Measurements from ENCODE around the gene BICRA. TPM values are rescaled to one million over a fixed set of nuclear protein-coding genes. Genes with fewer than 3 reads are reported as not detected.

The BICRA gene
- total RNA-seq, 1 experiment from 2014 or later: 34.3 TPM

DNA sequence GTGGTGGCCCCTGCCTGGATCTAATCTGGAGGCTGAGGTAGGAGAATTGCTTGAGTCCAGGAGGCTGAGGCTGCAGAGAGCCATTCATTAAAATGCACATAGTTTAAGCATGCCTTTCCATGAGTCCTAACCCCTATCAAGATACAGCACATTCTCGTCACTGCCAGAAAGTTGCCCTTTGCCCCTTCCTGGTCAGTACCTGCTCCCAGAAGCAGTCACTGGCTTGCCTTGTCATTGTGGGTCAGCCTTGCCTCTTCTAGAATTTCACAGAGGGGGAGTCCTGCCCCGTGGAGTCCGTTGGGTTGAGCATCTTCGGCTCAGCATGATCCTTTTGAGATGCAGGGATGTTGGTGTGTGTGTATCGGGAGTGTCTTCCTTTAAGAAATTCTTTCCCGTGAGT is 10.8 kb downstream of the BICRA start:
- BruUV-seq (replicated peaks): no TSS peak
- Mint-ChIP-seq H3K4me1 (ENCODE audit: low read depth, unreplicated experiment) (peaks cover 54% of the 10 kb centered on the region), H3K27ac (ENCODE audit: unreplicated experiment) (peak overlapping the region; percentile 95), H3K36me3 (ENCODE audit: insufficient read depth, unreplicated experiment) (peaks cover 38% of the 10 kb centered on the region), H3K9me3 (ENCODE audit: unreplicated experiment) (no peaks in the 10 kb centered on the region), H3K4me3 (ENCODE audit: unreplicated experiment) (peak overlapping the region; percentile 72), H3K27me3 (ENCODE audit: insufficient read depth, unreplicated experiment) (no peaks in the 10 kb centered on the region)
- peak; percentile 82 to 90 for DNase-seq
- Histone ChIP-seq H3K36me3 (ENCODE audit: control insufficient read depth, insufficient read depth, low read length) (no peaks in the 10 kb centered on the region), H3K27me3 (replicated peaks; ENCODE audit: control insufficient read depth, insufficient read depth, low read length) (no peaks in the 10 kb centered on the region), H3K9me3 (no peaks in the 10 kb centered on the region), H3K4me3 (ENCODE audit: low read depth, low read length) (no peak overlapping the region), H3K4me1 (peaks cover 65% of the 10 kb centered on the region)
- intact Hi-C loops (cut with micrococcal nuclease; ENCODE audit: unreplicated experiment): loop anchor here (1.0 kb wide), 1 partner anchor 29 kb away; no protein-coding TSS in a partner anchor
- TF ChIP-seq, protein P1, sequence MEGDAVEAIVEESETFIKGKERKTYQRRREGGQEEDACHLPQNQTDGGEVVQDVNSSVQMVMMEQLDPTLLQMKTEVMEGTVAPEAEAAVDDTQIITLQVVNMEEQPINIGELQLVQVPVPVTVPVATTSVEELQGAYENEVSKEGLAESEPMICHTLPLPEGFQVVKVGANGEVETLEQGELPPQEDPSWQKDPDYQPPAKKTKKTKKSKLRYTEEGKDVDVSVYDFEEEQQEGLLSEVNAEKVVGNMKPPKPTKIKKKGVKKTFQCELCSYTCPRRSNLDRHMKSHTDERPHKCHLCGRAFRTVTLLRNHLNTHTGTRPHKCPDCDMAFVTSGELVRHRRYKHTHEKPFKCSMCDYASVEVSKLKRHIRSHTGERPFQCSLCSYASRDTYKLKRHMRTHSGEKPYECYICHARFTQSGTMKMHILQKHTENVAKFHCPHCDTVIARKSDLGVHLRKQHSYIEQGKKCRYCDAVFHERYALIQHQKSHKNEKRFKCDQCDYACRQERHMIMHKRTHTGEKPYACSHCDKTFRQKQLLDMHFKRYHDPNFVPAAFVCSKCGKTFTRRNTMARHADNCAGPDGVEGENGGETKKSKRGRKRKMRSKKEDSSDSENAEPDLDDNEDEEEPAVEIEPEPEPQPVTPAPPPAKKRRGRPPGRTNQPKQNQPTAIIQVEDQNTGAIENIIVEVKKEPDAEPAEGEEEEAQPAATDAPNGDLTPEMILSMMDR (IDR thresholded peaks at IDR 0.05; ENCODE audit: insufficient read depth in 1 of 2, low read depth in 1 of 2, low read length in 1 of 2, severe bottlenecking in 1 of 2, unreplicated experiment in 1 of 2): no peak
- POLR2A ChIA-PET: no interaction called here
- CTCF ChIA-PET: interaction anchor here (0.6 kb wide), 1 partner anchor 74 kb away, joined by 3 read pairs; no protein-coding TSS in a partner anchor

DNA sequence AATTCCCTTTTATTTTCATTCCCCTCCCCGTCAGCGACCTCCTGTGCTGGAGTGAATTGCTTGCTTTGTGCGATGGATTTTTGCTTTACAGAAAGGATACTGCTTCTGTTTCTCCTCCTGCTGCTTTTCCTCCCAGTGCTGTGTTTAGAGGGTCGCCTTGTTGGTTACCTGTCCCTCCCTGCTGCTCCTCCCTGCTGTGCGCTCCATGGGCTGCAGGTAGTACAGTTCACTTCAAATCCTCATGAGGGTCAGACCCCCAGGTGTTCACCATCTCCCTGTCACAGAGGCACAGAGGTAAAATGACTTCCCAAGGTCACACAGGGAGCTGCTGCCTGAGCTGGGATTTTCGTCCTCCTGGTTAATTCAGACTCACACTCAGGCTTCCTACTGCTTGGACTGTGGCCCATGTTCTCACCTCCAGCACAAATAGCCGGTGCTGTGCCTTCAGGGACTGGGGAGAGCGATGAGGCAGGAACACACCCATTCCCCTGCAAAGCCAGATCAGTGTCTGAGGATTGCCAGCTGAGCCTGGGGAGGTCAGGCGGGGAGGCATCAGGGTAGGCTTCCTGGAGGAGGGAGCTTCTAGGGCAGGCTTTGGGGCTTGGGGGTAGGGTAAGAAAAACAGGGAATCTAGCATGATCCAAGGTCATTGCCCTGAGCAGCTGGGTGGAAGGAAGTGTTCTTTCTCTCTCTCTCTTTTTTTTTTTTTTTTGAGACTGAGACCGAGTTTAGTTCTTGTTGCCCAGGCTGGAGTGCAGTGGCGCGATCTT is 14.4 kb downstream of the BICRA start:
- DNase-seq: peak in 1 of 2 experiments; percentile 52
- ChIA-PET CTCF (interaction anchor here (0.6 to 2.5 kb wide), 13 partner anchors 10 to 804 kb away, joined by 3 to 20 read pairs (median 3); partner anchors contain the start of genes BICRA and NAPA), POLR2A (interaction anchor here (0.5 to 4.3 kb wide), 8 partner anchors 13 to 373 kb away, joined by 4 to 62 read pairs (median 14); no protein-coding TSS in a partner anchor)
- intact Hi-C loops (cut with micrococcal nuclease; ENCODE audit: unreplicated experiment): no loop called here
- H3K27me3 ChIP-seq (replicated peaks; ENCODE audit: control insufficient read depth, insufficient read depth, low read length): no peaks in the 10 kb centered on the region
- no peak overlapping the region for H3K4me3 ChIP-seq (ENCODE audit: low read depth, low read length)
- TF ChIP-seq, protein P1 (IDR thresholded peaks at IDR 0.05; ENCODE audit: insufficient read depth in 1 of 2, low read depth in 1 of 2, low read length in 1 of 2, severe bottlenecking in 1 of 2, unreplicated experiment in 1 of 2): no peak
- no peaks in the 10 kb centered on the region for H3K36me3 ChIP-seq (ENCODE audit: control insufficient read depth, insufficient read depth, low read length)
- BruUV-seq (replicated peaks): TSS peak; percentile 76
- peaks cover 88% of the 10 kb centered on the region for H3K4me1 ChIP-seq
- Mint-ChIP-seq H3K4me1 (ENCODE audit: low read depth, unreplicated experiment) (peaks cover 56% of the 10 kb centered on the region), H3K27ac (ENCODE audit: unreplicated experiment) (peak overlapping the region; percentile 84), H3K36me3 (ENCODE audit: insufficient read depth, unreplicated experiment) (peaks cover 56% of the 10 kb centered on the region), H3K27me3 (ENCODE audit: insufficient read depth, unreplicated experiment) (no peaks in the 10 kb centered on the region), H3K4me3 (ENCODE audit: unreplicated experiment) (peak overlapping the region; percentile 67), H3K9me3 (ENCODE audit: unreplicated experiment) (no peaks in the 10 kb centered on the region)
- H3K9me3 ChIP-seq: no peaks in the 10 kb centered on the region

- Histone ChIP-seq H3K36me3 (ENCODE audit: control insufficient read depth, insufficient read depth, low read length) (no peaks in the 10 kb centered on the region), H3K4me3 (ENCODE audit: low read depth, low read length) (no peak overlapping the region), H3K9me3 (no peaks in the 10 kb centered on the region), H3K4me1 (peaks cover 82% of the 10 kb centered on the region), H3K27me3 (replicated peaks; ENCODE audit: control insufficient read depth, insufficient read depth, low read length) (no peaks in the 10 kb centered on the region)
- DNase-seq: peak; percentile 94 to 96
- peaks cover 50% of the 10 kb centered on the region for H3K4me1 Mint-ChIP-seq (ENCODE audit: low read depth, unreplicated experiment)
- H3K4me3 Mint-ChIP-seq (ENCODE audit: unreplicated experiment): peak overlapping the region; percentile 67
- peaks cover 62% of the 10 kb centered on the region for H3K36me3 Mint-ChIP-seq (ENCODE audit: insufficient read depth, unreplicated experiment)
- no TSS peak for BruUV-seq (replicated peaks)
- intact Hi-C loops (cut with micrococcal nuclease; ENCODE audit: unreplicated experiment): loop anchor here (1.0 to 2.0 kb wide), 4 partner anchors 15 to 43 kb away; partner anchors contain the start of gene BICRA
- TF ChIP-seq, protein P1 (IDR thresholded peaks at IDR 0.05; ENCODE audit: insufficient read depth in 1 of 2, low read depth in 1 of 2, low read length in 1 of 2, severe bottlenecking in 1 of 2, unreplicated experiment in 1 of 2): no peak
- H3K27ac Mint-ChIP-seq (ENCODE audit: unreplicated experiment): peak overlapping the region; percentile 84
- CTCF ChIA-PET: interaction anchor here (0.5 to 2.5 kb wide), 13 partner anchors 10 to 245 kb away, joined by 3 to 20 read pairs (median 3); partner anchors contain the start of genes BICRA and NAPA
- no peaks in the 10 kb centered on the region for H3K9me3 Mint-ChIP-seq (ENCODE audit: unreplicated experiment)
- POLR2A ChIA-PET: interaction anchor here (0.5 to 4.3 kb wide), 11 partner anchors 14 to 374 kb away, joined by 3 to 62 read pairs (median 7); no protein-coding TSS in a partner anchor
- no peaks in the 10 kb centered on the region for H3K27me3 Mint-ChIP-seq (ENCODE audit: insufficient read depth, unreplicated experiment)
Measured at GRCh38 chr19:47623921-47624391, 15.0 kb downstream of the BICRA start.

Data from Caco-2 (cell line).